ENCODE results near the gene TSGA10IP. TPM values are rescaled to one million over a fixed set of nuclear protein-coding genes. Genes with fewer than 3 reads are reported as not detected.

The TSGA10IP gene
- total RNA-seq, 1 donor from 2014 or later, result 0.68 TPM

GRCh38 chr11:66004186-66004585, 58.9 kb downstream of the TSGA10IP start:
- no peak for DNase-seq (ENCODE audit: low spot score)

- no peak for DNase-seq (ENCODE audit: low spot score)
Observed at GRCh38 chr11:66006134-66006890, 61.0 kb downstream of the TSGA10IP start.

- no peak for DNase-seq (ENCODE audit: low spot score)
Observed at GRCh38 chr11:66006891-66007176, 61.6 kb downstream of the TSGA10IP start.

- no peak for DNase-seq (ENCODE audit: low spot score)
Observed at GRCh38 chr11:66007201-66007634, 61.9 kb downstream of the TSGA10IP start.

- DNase-seq (ENCODE audit: low spot score), result no peak
Observed at GRCh38 chr11:66008095-66008467, 62.8 kb downstream of the TSGA10IP start.

GRCh38 chr11:66008468-66009101, 63.3 kb downstream of the TSGA10IP start:
- DNase-seq (ENCODE audit: low spot score), result no peak

Other genes with a start within 250 kb of the TSGA10IP start
- gene KAT5, start 233.2 kb upstream of the TSGA10IP start, total RNA-seq, result 74.8 TPM
- 29.8 TPM for gene RNASEH2C, start 224.7 kb upstream of the TSGA10IP start, total RNA-seq
- gene AP5B1, start 164.5 kb upstream of the TSGA10IP start, total RNA-seq, result 13.5 TPM
- 25.8 TPM for gene OVOL1, start 158.4 kb upstream of the TSGA10IP start, total RNA-seq
- gene SNX32, start 111.5 kb upstream of the TSGA10IP start, total RNA-seq, result 2.6 TPM
- 887 TPM for gene CFL1, start 87.3 kb upstream of the TSGA10IP start, total RNA-seq
- 61.7 TPM for gene MUS81, start 85.0 kb upstream of the TSGA10IP start, total RNA-seq
- gene EFEMP2, start 72.7 kb upstream of the TSGA10IP start, total RNA-seq, result 60.0 TPM
- gene CTSW, start 65.6 kb upstream of the TSGA10IP start, total RNA-seq, result 5.7 TPM
- 60.2 TPM for gene FIBP, start 57.0 kb upstream of the TSGA10IP start, total RNA-seq
- 20.5 TPM for gene CCDC85B, start 54.8 kb upstream of the TSGA10IP start, total RNA-seq
- gene FOSL1, start 45.1 kb upstream of the TSGA10IP start, total RNA-seq, result 4.5 TPM
- 28.9 TPM for gene C11orf68, start 26.4 kb upstream of the TSGA10IP start, total RNA-seq
- 54.0 TPM for gene DRAP1, start 26.1 kb upstream of the TSGA10IP start, total RNA-seq
- gene SART1, start 16.3 kb downstream of the TSGA10IP start, total RNA-seq, result 48.6 TPM
- 28.7 TPM for gene EIF1AD, start 56.7 kb downstream of the TSGA10IP start, total RNA-seq
- 192 TPM for gene BANF1, start 57.0 kb downstream of the TSGA10IP start, total RNA-seq
- 1.1 TPM for gene CST6, start 66.5 kb downstream of the TSGA10IP start, total RNA-seq
- gene CATSPER1, start 81.0 kb downstream of the TSGA10IP start, total RNA-seq, result not detected
- gene GAL3ST3, start 103.7 kb downstream of the TSGA10IP start, total RNA-seq, result not detected
- 156 TPM for gene SF3B2, start 106.9 kb downstream of the TSGA10IP start, total RNA-seq
- gene PACS1, start 124.8 kb downstream of the TSGA10IP start, total RNA-seq, result 87.2 TPM

Measured in ureter (tissue), 1 donor.